ENCODE data around the gene NOLC1. TPM values are rescaled to one million over a fixed set of nuclear protein-coding genes. Genes with fewer than 3 reads are reported as not detected.

The NOLC1 gene
- total and polyA plus RNA-seq, 10 of the 15 experiments (the other 5 are each of a cell fraction or from before 2014, with no cell fraction given) = 91.7 to 244 (median 128) TPM

DNA sequence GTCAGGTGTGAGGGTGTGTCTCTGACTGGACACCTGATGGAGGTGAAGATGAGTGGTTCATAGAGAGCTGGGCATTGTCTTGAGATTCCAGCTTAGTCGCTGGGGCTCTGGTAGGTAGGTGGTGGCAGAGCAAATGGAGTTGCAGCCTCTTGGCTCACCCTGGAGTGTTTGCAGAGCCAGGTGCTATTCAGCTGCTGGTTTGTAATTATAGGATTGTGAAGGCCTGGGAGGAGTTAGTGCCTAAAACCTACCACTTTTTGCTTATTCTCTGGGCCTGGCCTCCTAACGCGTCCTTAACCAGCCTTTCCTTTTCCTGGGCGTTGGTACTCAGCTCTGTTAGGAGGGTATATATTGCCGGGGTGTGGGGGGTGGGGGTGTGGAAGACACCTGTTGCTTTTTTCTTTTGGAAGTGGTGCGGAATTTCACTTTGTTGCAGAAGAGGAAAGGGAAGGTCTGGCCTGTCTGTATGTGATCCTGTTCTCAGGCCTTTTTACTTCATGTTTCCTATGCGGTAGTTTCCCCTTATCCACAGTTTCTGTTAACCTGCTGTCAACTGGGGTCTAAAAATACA is 16.1 kb upstream of the NOLC1 start (continued):
- no peak for TF ChIP-seq REST (IDR thresholded peaks at IDR 0.05; ENCODE audit: low read depth, low read length)

GRCh38 chr10:102139281-102140110 is 12.7 kb upstream of the NOLC1 start:
- Histone ChIP-seq H3K79me2 (ENCODE audit: control insufficient read depth, insufficient read depth, low read length) (peaks cover 45% of the 10 kb centered on the region), H3K4me2 (ENCODE audit: control insufficient read depth, insufficient read depth) (no peak overlapping the region), H4K20me1 (ENCODE audit: control insufficient read depth, insufficient read depth) (no peaks in the 10 kb centered on the region; the same call in 1 of the 2 replicates), H3K9ac (ENCODE audit: control insufficient read depth, insufficient read depth, low read length) (no peak overlapping the region), H2AFZ (ENCODE audit: control insufficient read depth, low read depth, low read length) (no peak overlapping the region), H3K36me3 (ENCODE audit: control insufficient read depth in 2 of 2, insufficient read depth in 2 of 2, low read length in 1 of 2) (peaks cover 47 to 48% of the 10 kb centered on the region in 2 experiments), H3K9me3 (replicated peaks; ENCODE audit: control insufficient read depth, insufficient read depth, low read length) (no peaks in the 10 kb centered on the region), H3K4me3 (no peak overlapping the region), H3K27ac (ENCODE audit: control insufficient read depth, insufficient read depth) (no peak overlapping the region), H3K4me1 (ENCODE audit: control insufficient read depth, insufficient read depth, low read length) (peaks cover 6% of the 10 kb centered on the region), H3K27me3 (replicated peaks in 1 of 2; ENCODE audit: control insufficient read depth in 2 of 2, insufficient read depth in 2 of 2, low read length in 1 of 2) (no peaks in the 10 kb centered on the region)
- in situ Hi-C loops (cut with MboI) (no loop called here), intact Hi-C loops (cut with micrococcal nuclease; ENCODE audit: unreplicated experiment) (no loop called here)
- no peak for FAIRE-seq
- no TSS peak for BruUV-seq (replicated peaks)
- no peak for DNase-seq (ENCODE audit: low read depth, low spot score)
- no peak for ATAC-seq
- ChIA-PET SMC1A (ENCODE audit: uncharacterized antibody, unreplicated experiment) (interaction anchor here (1.0 to 3.4 kb wide), 2 partner anchors 11 to 18 kb away, joined by 3 to 29 read pairs; partner anchors contain the start of gene NOLC1), RAD21 (ENCODE audit: unreplicated experiment) (interaction anchor here (1.1 kb wide), 1 partner anchor 12 kb away, joined by 3 read pairs; the partner anchor contains the start of gene NOLC1), CTCF (interaction anchor here (2.2 kb wide), 1 partner anchor 12 kb away, joined by 9 read pairs; no protein-coding TSS in a partner anchor), POLR2A (interaction anchor here (1.2 to 1.9 kb wide), 2 partner anchors 9 to 13 kb away, joined by 5 to 6 read pairs; partner anchors contain the start of gene NOLC1)
- 90% methylated on average over 15 of the region's 15 CpGs for WGBS (ENCODE audit: insufficient coverage, insufficient replicate concordance, low lambda C conversion rate, missing lambda C conversion rate)
- TF ChIP-seq ZBTB4 (CRISPR knock-in tag; IDR thresholded peaks at IDR 0.05) (no peak), LARP7 (IDR thresholded peaks at IDR 0.05) (no peak), MAX (IDR thresholded peaks at IDR 0.05; ENCODE audit: low read depth, low read length) (no peak)
- TF ChIP-seq, protein P1, sequence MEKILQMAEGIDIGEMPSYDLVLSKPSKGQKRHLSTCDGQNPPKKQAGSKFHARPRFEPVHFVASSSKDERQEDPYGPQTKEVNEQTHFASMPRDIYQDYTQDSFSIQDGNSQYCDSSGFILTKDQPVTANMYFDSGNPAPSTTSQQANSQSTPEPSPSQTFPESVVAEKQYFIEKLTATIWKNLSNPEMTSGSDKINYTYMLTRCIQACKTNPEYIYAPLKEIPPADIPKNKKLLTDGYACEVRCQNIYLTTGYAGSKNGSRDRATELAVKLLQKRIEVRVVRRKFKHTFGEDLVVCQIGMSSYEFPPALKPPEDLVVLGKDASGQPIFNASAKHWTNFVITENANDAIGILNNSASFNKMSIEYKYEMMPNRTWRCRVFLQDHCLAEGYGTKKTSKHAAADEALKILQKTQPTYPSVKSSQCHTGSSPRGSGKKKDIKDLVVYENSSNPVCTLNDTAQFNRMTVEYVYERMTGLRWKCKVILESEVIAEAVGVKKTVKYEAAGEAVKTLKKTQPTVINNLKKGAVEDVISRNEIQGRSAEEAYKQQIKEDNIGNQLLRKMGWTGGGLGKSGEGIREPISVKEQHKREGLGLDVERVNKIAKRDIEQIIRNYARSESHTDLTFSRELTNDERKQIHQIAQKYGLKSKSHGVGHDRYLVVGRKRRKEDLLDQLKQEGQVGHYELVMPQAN (conservative IDR thresholded peaks at IDR 0.05) = no peak
- TF ChIP-seq, protein P2, sequence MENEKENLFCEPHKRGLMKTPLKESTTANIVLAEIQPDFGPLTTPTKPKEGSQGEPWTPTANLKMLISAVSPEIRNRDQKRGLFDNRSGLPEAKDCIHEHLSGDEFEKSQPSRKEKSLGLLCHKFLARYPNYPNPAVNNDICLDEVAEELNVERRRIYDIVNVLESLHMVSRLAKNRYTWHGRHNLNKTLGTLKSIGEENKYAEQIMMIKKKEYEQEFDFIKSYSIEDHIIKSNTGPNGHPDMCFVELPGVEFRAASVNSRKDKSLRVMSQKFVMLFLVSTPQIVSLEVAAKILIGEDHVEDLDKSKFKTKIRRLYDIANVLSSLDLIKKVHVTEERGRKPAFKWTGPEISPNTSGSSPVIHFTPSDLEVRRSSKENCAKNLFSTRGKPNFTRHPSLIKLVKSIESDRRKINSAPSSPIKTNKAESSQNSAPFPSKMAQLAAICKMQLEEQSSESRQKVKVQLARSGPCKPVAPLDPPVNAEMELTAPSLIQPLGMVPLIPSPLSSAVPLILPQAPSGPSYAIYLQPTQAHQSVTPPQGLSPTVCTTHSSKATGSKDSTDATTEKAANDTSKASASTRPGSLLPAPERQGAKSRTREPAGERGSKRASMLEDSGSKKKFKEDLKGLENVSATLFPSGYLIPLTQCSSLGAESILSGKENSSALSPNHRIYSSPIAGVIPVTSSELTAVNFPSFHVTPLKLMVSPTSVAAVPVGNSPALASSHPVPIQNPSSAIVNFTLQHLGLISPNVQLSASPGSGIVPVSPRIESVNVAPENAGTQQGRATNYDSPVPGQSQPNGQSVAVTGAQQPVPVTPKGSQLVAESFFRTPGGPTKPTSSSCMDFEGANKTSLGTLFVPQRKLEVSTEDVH (IDR thresholded peaks at IDR 0.05; ENCODE audit: low read depth, partially characterized antibody) = no peak
